Activated effector memory CD4-positive, alpha-beta T cell treated with Interleukin-2 at 50 U/mL for 16 hours (primary cell): Measurements from ENCODE around the gene PRR5L.
A peak's percentile ranks its signal among the peaks of the same experiment; 100 is the strongest.
"Not testable (repeated sequence)": the region's sequence is repeated elsewhere in the genome, so short reads cannot be mapped to it uniquely, and the experiment has no call there.

Experiments
- DNase-seq: peaks from one replicate; pipeline ENCODE4 v3.0.0-alpha.2; 2020

The PRR5L gene

GRCh38 chr11:36281850-36282249 lies 14.2 kb upstream of the PRR5L start:
- no peak for DNase-seq

- no peak for DNase-seq
Observed at GRCh38 chr11:36282926-36283325, 13.2 kb upstream of the PRR5L start.

- DNase-seq, result no peak
Observed at GRCh38 chr11:36288442-36289225, 7.5 kb upstream of the PRR5L start.

GRCh38 chr11:36289226-36289852 lies 6.7 kb upstream of the PRR5L start, which contains the start of gene COMMD9:
TSS of gene COMMD9 (minus strand) at chr11:36289424. CDS start at chr11:36289412, 12 bp downstream.
- DNase-seq, result peak; percentile 90

GRCh38 chr11:36292311-36292722 lies 3.8 kb upstream of the PRR5L start:
- peak; percentile 2 for DNase-seq

- no peak for DNase-seq
Observed at GRCh38 chr11:36296884-36297543, 926 bp downstream of the PRR5L start.

GRCh38 chr11:36300650-36301049 lies 4.6 kb downstream of the PRR5L start:
- no peak for DNase-seq

GRCh38 chr11:36304351-36304750 lies 8.3 kb downstream of the PRR5L start:
- no peak for DNase-seq

- no peak for DNase-seq
Observed at GRCh38 chr11:36305047-36305446, 9.0 kb downstream of the PRR5L start.

GRCh38 chr11:36306888-36307287 lies 10.8 kb downstream of the PRR5L start:
- DNase-seq, result no peak

- no peak for DNase-seq
Observed at GRCh38 chr11:36308577-36308976, 12.5 kb downstream of the PRR5L start.

GRCh38 chr11:36309779-36310178 lies 13.7 kb downstream of the PRR5L start:
- no peak for DNase-seq

GRCh38 chr11:36311926-36312595 lies 16.0 kb downstream of the PRR5L start:
- no peak for DNase-seq

GRCh38 chr11:36312611-36313472 lies 16.8 kb downstream of the PRR5L start:
- no peak for DNase-seq

GRCh38 chr11:36313750-36314433 lies 17.8 kb downstream of the PRR5L start:
- DNase-seq, result no peak

GRCh38 chr11:36314434-36314767 lies 18.3 kb downstream of the PRR5L start:
- no peak for DNase-seq

- DNase-seq, result no peak
Observed at GRCh38 chr11:36316049-36316448, 20.0 kb downstream of the PRR5L start.

- no peak for DNase-seq
Observed at GRCh38 chr11:36317992-36318391, 21.9 kb downstream of the PRR5L start.

- DNase-seq, result not testable (repeated sequence)
Observed at GRCh38 chr11:36324956-36325355, 28.9 kb downstream of the PRR5L start.

GRCh38 chr11:36325403-36325802 lies 29.3 kb downstream of the PRR5L start:
- DNase-seq, result not testable (repeated sequence)

- DNase-seq, result no peak
Observed at GRCh38 chr11:36326524-36327419, 30.7 kb downstream of the PRR5L start.
